ENCODE results near the gene PPT1.
"Not testable (repeated sequence)": the region's sequence is repeated elsewhere in the genome, so short reads cannot be mapped to it uniquely, and the experiment has no call there.

Gene PPT1

DNA sequence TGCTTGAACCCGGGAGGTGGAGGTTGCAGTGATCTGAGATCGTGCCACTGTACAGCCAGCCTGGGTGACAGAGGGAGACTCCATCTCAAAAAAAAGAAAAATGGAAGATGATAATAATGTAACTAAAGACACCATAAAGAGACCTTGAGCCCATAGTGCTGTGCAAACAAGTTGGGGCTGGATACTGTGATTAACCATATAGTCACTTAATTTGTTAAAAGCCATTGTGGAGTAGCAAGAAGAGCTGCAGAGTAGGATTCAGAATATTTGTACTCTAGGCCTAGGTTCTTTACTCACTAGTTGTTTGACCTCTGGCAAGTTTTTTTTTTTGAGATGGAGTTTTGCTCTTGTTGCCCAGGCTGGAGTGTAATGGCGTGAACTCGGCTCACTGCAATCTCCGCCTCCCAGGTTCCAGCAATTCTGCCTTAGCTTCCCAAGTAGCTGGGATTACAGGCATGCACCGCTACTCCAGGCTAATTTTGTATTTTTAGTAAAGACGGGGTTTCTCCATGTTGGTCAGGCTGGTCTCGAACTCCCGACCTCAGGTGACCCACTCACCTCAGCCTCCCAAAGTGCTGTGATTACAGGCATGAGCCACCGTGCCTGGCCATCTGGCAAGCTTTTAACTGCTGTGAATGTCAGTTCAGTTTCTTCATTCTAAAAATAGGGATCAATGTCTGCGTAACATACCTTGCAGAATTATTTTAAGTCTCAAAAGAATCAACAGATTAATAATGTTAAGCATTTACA lies 43.7 kb downstream of the PPT1 start:
- DNase-seq: no peak

DNA sequence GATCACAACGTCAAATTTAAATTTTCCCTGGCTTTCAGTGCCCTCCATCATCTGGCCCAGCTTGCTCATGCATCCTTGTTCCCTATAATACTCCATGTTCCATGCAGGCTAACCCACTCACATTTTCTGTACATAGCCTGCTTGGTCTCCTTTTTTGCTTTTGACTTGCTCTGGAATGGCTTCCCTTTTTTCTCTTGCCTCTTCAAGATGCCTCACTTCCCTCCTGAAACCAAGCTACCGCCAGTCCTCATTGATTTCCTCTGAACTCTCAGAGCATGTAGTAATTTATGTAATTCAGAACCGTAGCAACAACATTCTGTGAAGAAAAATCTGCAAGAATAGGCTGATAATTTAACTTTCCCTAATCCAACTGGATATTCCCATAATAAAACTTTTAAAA lies 46.2 kb downstream of the PPT1 start:
- DNase-seq: no peak

GRCh38 chr1:40049725-40050124 lies 47.3 kb downstream of the PPT1 start:
- DNase-seq: no peak

DNA sequence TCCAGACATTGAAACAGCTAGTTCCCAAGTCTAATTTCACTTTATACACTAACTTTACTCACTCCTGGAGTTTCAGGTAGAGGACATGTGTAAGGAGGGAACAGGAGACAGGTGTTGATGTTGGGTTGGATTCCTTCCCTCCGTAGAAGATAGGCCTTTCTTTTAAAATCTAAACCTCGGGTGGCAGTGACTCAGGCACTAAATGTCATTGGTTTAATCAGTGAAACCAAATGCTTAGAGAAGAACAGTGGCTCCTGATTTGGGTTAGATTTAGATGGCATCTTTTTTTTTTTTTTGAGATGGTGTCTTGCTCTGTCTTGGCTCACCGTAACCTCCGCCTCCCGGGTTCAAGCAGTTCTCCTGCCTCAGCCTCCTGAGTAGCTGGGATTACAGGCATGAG lies 49.3 kb downstream of the PPT1 start:
- no peak for DNase-seq

DNA sequence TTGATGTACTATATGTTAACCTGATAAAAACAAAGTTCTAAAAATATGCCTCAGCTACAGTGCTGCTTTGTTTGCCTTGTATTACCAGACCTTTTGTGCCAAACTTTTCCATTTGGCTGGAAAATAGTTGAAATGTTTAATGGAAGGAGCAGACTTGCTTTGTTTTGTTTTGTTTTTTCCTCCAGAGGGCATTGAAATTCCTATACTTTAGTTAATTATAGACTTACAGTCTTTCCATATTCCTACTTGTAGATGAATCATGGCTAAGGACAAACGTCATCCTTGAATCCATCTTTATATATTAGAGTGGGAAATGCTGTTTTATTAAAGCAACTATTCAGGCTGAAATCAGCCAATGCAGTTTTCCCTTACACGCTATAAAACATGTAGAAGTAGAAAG lies 49.8 kb downstream of the PPT1 start:
- DNase-seq: no peak

DNA sequence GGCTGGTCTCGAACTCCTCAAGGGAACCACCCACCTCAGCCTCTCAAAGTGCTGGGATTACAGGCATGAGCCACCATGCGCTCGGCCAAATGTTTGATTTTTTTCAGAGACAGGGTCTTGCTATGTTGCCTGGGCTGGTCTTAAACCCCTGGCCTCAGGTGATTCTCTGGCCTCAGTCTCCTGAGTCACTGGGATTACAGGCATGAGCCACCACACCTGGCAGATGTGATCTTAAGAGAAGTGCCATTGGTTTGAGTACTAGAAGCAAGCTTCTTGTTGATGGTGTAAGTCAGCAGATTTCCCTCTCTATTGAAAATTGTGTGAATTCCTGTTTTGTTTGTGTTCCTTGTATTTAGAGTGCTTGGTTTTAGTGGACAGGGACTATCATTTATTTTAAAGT lies 51.3 kb downstream of the PPT1 start:
- DNase-seq: no peak

- DNase-seq: no peak
Observed at GRCh38 chr1:40045182-40045581, 51.9 kb downstream of the PPT1 start.

DNA sequence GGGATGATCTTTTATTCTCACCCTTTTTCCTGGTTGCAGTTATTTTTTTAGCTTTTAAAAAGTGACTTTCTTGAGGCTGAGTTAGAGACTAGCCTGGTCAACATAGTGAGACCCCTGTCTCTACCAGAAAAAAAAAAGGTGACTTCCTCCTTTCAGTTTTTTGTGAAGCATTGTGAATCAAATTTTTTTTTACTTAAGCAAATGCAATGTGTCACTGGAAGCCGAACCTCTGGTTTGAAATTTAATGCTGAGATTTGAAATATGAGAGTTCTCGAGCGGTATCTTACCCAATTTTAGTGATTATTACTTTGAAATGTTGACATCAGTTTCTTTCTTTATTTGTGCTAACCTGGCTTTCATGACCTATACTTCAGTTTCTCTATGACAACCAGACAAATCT lies 52.9 kb downstream of the PPT1 start:
- no peak for DNase-seq

GRCh38 chr1:40042341-40042740 lies 54.7 kb downstream of the PPT1 start:
- DNase-seq: peak; percentile 61

GRCh38 chr1:40041466-40041838 lies 55.6 kb downstream of the PPT1 start:
- no peak for DNase-seq

DNA sequence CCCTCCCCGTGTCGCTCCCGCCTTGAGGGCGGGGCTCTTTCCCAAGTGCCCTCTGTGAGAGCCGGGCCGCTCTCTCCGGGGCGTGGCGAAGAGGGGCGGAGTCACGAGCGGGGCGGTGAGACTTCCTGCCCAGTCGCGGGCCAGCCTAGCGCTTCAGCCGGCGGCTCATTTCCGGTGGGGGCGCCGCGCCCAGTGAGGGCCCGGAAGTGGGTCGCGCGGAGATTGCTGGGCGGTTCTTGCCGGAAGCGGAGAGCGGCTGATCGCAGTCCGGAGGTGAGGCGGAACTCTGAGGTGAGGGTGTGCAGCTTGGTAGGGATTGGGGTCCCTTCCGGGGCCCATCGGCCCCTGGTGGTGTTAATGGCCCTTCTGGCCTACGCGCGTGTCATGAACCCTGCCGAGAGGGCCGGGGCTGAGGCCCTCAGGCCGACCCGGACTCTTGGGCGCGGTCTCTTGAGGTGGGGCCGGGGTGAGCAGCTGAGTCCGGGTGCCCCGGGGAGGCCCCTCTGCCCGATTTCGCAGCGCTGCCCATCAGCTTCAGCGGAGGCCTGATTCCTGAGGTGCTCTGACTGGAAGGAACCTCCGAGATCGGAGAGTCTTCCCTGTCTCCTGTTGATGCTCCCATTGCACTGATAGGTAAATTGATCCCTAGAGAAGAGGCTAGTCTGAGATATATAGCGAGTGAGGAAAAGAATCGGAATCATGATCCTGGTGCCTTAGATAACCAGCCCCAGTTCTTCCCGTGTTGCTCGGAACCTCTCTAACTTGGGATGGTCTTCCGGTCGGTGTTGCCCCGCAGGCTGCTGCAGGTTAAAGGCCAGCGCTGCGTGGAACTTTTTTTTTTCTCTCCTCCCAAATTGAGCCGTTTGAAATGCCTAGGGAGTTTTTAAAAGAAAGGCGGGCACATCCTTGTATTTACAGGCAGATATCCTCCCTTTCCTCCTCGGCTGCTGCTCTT lies 56.3 kb downstream of the PPT1 start, which contains the start of gene CAP1:
CAP1 (plus strand) TSS at position 219 of the 955 bp plus-strand sequence. CDS start 18,618 bp downstream, outside the sequence.
- peak; percentile 99 for DNase-seq

- peak; percentile 95 for DNase-seq
Observed at GRCh38 chr1:40039757-40040510, 57.1 kb downstream of the PPT1 start.

- no peak for DNase-seq
Observed at GRCh38 chr1:40039245-40039756, 57.8 kb downstream of the PPT1 start.

DNA sequence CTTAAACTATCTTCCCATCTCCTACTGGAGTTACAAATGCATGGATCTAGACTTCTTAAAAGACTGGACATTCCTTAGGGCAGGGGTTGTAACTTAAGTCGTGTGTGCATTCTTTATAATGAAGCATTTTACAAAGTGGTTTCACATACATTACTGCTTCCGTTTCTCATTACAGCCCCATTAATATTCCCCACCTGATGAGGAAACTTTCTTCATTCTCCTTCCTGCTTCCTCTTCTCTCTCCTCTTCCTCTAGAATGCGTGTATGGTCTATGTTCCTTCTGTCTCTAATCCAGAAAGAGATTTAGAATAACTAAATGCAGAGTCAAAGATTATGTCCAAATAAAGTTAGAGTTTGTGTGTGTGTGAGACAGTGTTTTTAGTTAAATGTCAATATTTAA lies 58.4 kb downstream of the PPT1 start:
- no peak for DNase-seq

GRCh38 chr1:40037254-40037653 lies 59.8 kb downstream of the PPT1 start:
- not testable (repeated sequence) for DNase-seq

- peak; percentile 89 for DNase-seq
Observed at GRCh38 chr1:40036574-40036973, 60.5 kb downstream of the PPT1 start.

GRCh38 chr1:40034869-40035268 lies 62.2 kb downstream of the PPT1 start:
- no peak for DNase-seq

GRCh38 chr1:40032240-40032891 lies 64.7 kb downstream of the PPT1 start:
- DNase-seq: peak; percentile 67

- no peak for DNase-seq
Observed at GRCh38 chr1:40030528-40031135, 66.4 kb downstream of the PPT1 start.

GRCh38 chr1:40029608-40030007 lies 67.4 kb downstream of the PPT1 start:
- no peak for DNase-seq

DNA sequence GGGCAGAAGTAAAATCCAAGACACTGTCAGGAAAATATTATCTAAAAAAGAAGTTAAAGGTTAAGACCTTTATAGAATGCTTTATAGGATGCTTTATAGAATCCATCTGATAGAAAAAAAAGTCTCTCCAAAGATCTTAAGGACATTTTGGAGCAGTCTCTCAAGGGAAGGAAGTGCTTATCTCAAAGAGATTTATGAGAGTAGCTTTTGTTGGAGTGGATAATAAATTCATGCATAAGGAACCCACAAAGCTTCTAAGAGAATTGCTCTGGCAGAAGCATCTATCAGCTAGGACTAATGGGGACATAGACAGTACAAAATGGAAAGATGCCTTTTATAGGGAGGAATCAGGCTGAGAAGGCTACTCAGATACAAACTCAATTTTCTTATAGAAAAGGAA lies 69.4 kb downstream of the PPT1 start:
- DNase-seq: no peak

GRCh38 chr1:40024671-40025070 lies 72.4 kb downstream of the PPT1 start:
- no peak for DNase-seq
